Effector memory CD8-positive, alpha-beta T cell (primary cell): ENCODE data around the gene PPP1R14D.
"Not testable (repeated sequence)": the region's sequence is repeated elsewhere in the genome, so short reads cannot be mapped to it uniquely, and the experiment has no call there.

Experiments
- ATAC-seq: fragments of 150-1000 bp; cut with Tn5 transposase; replicated peaks from 2 replicates; pipeline ENCODE4 v1.10.0; 2021; ENCODE audit warnings: mild to moderate bottlenecking, moderate library complexity
- DNase-seq, 3 experiments: peaks; one replicate each; pipeline ENCODE4 v3.0.0; 2021
- H3K27ac Mint-ChIP-seq, 2 donors: one replicate each; pipeline ENCODE4 v1.8.0; 2022; ENCODE audit warnings: mild to moderate bottlenecking in 2 of 2, mixed read lengths in 2 of 2, moderate library complexity in 2 of 2
- H3K27me3 Mint-ChIP-seq, 2 donors: one replicate each; pipeline ENCODE4 v1.8.0; 2022; ENCODE audit warnings: mixed read lengths in 2 of 2
- H3K36me3 Mint-ChIP-seq: one replicate; pipeline ENCODE4 v1.8.0; 2022; ENCODE audit warnings: mild to moderate bottlenecking, moderate library complexity, mixed read lengths; ENCODE audit not compliant: insufficient read depth
- H3K4me1 Mint-ChIP-seq, 2 donors: one replicate each; pipeline ENCODE4 v1.8.0; 2022; ENCODE audit warnings: low read depth in 2 of 2, mixed read lengths in 2 of 2
- H3K4me3 Mint-ChIP-seq, 2 donors: one replicate each; pipeline ENCODE4 v1.8.0; 2022; ENCODE audit warnings: mild to moderate bottlenecking in 2 of 2, mixed read lengths in 2 of 2, moderate library complexity in 2 of 2
- H3K9me3 Mint-ChIP-seq, 2 donors: one replicate each; pipeline ENCODE4 v1.8.0; 2022; ENCODE audit warnings: mixed read lengths in 2 of 2
- total RNA-seq, 9 experiments: gene quantifications; one replicate each; lab custom pipeline; 2026; lab: John Stamatoyannopoulos, UW

The PPP1R14D gene
- 0 reads per million in 9 experiments for total RNA-seq

GRCh38 chr15:40828447-40829036 is at the start of gene PPP1R14D:
PPP1R14D (minus strand) TSS chr15:40828708; CDS start chr15:40828641, 67 bp downstream.
- Mint-ChIP-seq H3K9me3 (no peaks in the 10 kb centered on the region), H3K4me1 (no peaks in the 10 kb centered on the region), H3K36me3 (no peaks in the 10 kb centered on the region), H3K4me3 (no peak within 1 kb of the TSS), H3K27me3 (peaks cover 8 to 19% of the 10 kb centered on the region in 2 donors), H3K27ac (no peak within 1 kb of the TSS)
- ATAC-seq (no peak), DNase-seq (no peak)

- H3K9me3 Mint-ChIP-seq, result no peaks in the 10 kb centered on the region
- no peak overlapping the region for H3K27ac Mint-ChIP-seq
- no peak overlapping the region for H3K4me3 Mint-ChIP-seq
- H3K27me3 Mint-ChIP-seq, result peaks cover 0 to 19% of the 10 kb centered on the region in 2 donors
- DNase-seq, result no peak
- H3K4me1 Mint-ChIP-seq, result peaks cover 5% of the 10 kb centered on the region in 2 donors
- no peaks in the 10 kb centered on the region for H3K36me3 Mint-ChIP-seq
- ATAC-seq, result no peak
Observed at GRCh38 chr15:40877694-40878093, 49.2 kb upstream of the PPP1R14D start.

- H3K4me1 Mint-ChIP-seq, result peaks cover 5% of the 10 kb centered on the region in 2 donors
- H3K27me3 Mint-ChIP-seq, result peaks cover 0 to 25% of the 10 kb centered on the region in 2 donors
- H3K27ac Mint-ChIP-seq, result no peak overlapping the region
- no peak overlapping the region for H3K4me3 Mint-ChIP-seq
- ATAC-seq (no peak), DNase-seq (no peak)
- H3K36me3 Mint-ChIP-seq, result no peaks in the 10 kb centered on the region
- no peaks in the 10 kb centered on the region for H3K9me3 Mint-ChIP-seq
Observed at GRCh38 chr15:40875991-40876730, 47.7 kb upstream of the PPP1R14D start.

- Mint-ChIP-seq H3K27me3 (peaks cover 0 to 25% of the 10 kb centered on the region in 2 donors), H3K4me3 (peak within 1 kb of the TSS; percentile 73 to 80), H3K4me1 (peaks cover 5% of the 10 kb centered on the region in 2 donors), H3K27ac (no peak within 1 kb of the TSS), H3K9me3 (no peaks in the 10 kb centered on the region), H3K36me3 (no peaks in the 10 kb centered on the region)
- ATAC-seq (peak; percentile 89), DNase-seq (peak; percentile 34 to 45 (median 45))
Observed at GRCh38 chr15:40873694-40874561, 45.4 kb upstream of the PPP1R14D start, which contains the start of gene RHOV. RHOV (minus strand) TSS chr15:40874234; CDS start chr15:40874139, 95 bp downstream.

GRCh38 chr15:40872791-40873693 is 44.5 kb upstream of the PPP1R14D start:
- Mint-ChIP-seq H3K27me3 (peaks cover 0 to 25% of the 10 kb centered on the region in 2 donors), H3K36me3 (no peaks in the 10 kb centered on the region), H3K27ac (no peak overlapping the region), H3K9me3 (no peaks in the 10 kb centered on the region), H3K4me1 (peaks cover 5% of the 10 kb centered on the region in 2 donors), H3K4me3 (peak overlapping the region; percentile 73 to 80)
- DNase-seq (no peak), ATAC-seq (no peak)

GRCh38 chr15:40871749-40872617 is 43.5 kb upstream of the PPP1R14D start:
- Mint-ChIP-seq H3K4me3 (no peak overlapping the region), H3K36me3 (no peaks in the 10 kb centered on the region), H3K27me3 (peaks cover 0 to 25% of the 10 kb centered on the region in 2 donors), H3K27ac (no peak overlapping the region), H3K4me1 (peaks cover 5% of the 10 kb centered on the region in 2 donors), H3K9me3 (no peaks in the 10 kb centered on the region)
- ATAC-seq (no peak), DNase-seq (no peak)

- peak overlapping the region in 1 of 2 donors; percentile 3 for H3K27ac Mint-ChIP-seq
- H3K4me1 Mint-ChIP-seq, result peaks cover 5% of the 10 kb centered on the region in 2 donors
- no peak overlapping the region for H3K4me3 Mint-ChIP-seq
- DNase-seq, result no peak
- no peak for ATAC-seq
- H3K36me3 Mint-ChIP-seq, result no peaks in the 10 kb centered on the region
- H3K27me3 Mint-ChIP-seq, result peaks cover 0 to 25% of the 10 kb centered on the region in 2 donors
- H3K9me3 Mint-ChIP-seq, result no peaks in the 10 kb centered on the region
Observed at GRCh38 chr15:40870716-40871115, 42.2 kb upstream of the PPP1R14D start.

- no peak for ATAC-seq
- no peak for DNase-seq
- Mint-ChIP-seq H3K36me3 (no peaks in the 10 kb centered on the region), H3K4me3 (no peak overlapping the region), H3K27ac (no peak overlapping the region), H3K4me1 (peaks cover 5% of the 10 kb centered on the region in 2 donors), H3K9me3 (no peaks in the 10 kb centered on the region), H3K27me3 (peaks cover 0 to 28% of the 10 kb centered on the region in 2 donors)
Observed at GRCh38 chr15:40869686-40870085, 41.2 kb upstream of the PPP1R14D start.

- H3K36me3 Mint-ChIP-seq, result peaks cover 3% of the 10 kb centered on the region
- ATAC-seq, result no peak
- no peak overlapping the region for H3K27ac Mint-ChIP-seq
- no peaks in the 10 kb centered on the region for H3K9me3 Mint-ChIP-seq
- no peak for DNase-seq
- H3K27me3 Mint-ChIP-seq, result peaks cover 9 to 26% of the 10 kb centered on the region in 2 donors
- no peaks in the 10 kb centered on the region for H3K4me1 Mint-ChIP-seq
- H3K4me3 Mint-ChIP-seq, result no peak overlapping the region
Observed at GRCh38 chr15:40867199-40867598, 38.7 kb upstream of the PPP1R14D start.

GRCh38 chr15:40863660-40864270 is 35.3 kb upstream of the PPP1R14D start:
- Mint-ChIP-seq H3K9me3 (no peaks in the 10 kb centered on the region), H3K36me3 (peaks cover 6% of the 10 kb centered on the region), H3K27ac (no peak overlapping the region), H3K4me3 (no peak overlapping the region), H3K4me1 (peaks cover 9 to 10% of the 10 kb centered on the region in 2 donors), H3K27me3 (peaks cover 9 to 32% of the 10 kb centered on the region in 2 donors)
- DNase-seq (no peak), ATAC-seq (no peak)

- H3K4me1 Mint-ChIP-seq, result peaks cover 15 to 18% of the 10 kb centered on the region in 2 donors
- DNase-seq, ATAC-seq, H3K36me3 Mint-ChIP-seq, H3K4me3 Mint-ChIP-seq, H3K27ac Mint-ChIP-seq, H3K9me3 Mint-ChIP-seq: not testable (repeated sequence)
- H3K27me3 Mint-ChIP-seq, result peaks cover 9 to 32% of the 10 kb centered on the region in 2 donors
Observed at GRCh38 chr15:40861147-40861546, 32.6 kb upstream of the PPP1R14D start.
